Superior temporal gyrus (tissue), 1 donor: ENCODE data around the gene SLC6A9.

ENCODE experiments used
- DNase-seq: peaks from one replicate; pipeline ENCODE4 v3.0.0-alpha.2; 2016; ENCODE audit errors: extremely low spot score

SLC6A9 gene

GRCh38 chr1:43983253-43983899 is 47.9 kb downstream of the SLC6A9 start:
- no peak for DNase-seq

GRCh38 chr1:43982808-43983207 is 48.5 kb downstream of the SLC6A9 start:
- DNase-seq, result no peak

GRCh38 chr1:43982241-43982640 is 49.0 kb downstream of the SLC6A9 start:
- no peak for DNase-seq

- DNase-seq, result no peak
Observed at GRCh38 chr1:43981636-43982035, 49.6 kb downstream of the SLC6A9 start.

GRCh38 chr1:43981135-43981491 is 50.1 kb downstream of the SLC6A9 start:
- DNase-seq, result no peak

- no peak for DNase-seq
Observed at GRCh38 chr1:43980255-43981134, 50.8 kb downstream of the SLC6A9 start.

GRCh38 chr1:43979528-43980254 is 51.6 kb downstream of the SLC6A9 start:
- DNase-seq, result no peak

GRCh38 chr1:43979261-43979527 is 52.1 kb downstream of the SLC6A9 start:
- DNase-seq, result no peak

GRCh38 chr1:43978551-43979260 is 52.6 kb downstream of the SLC6A9 start, which contains the start of gene B4GALT2:
TSS of gene B4GALT2 (plus strand) at chr1:43979210. CDS start at chr1:43981161, 1,951 bp downstream.
- DNase-seq, result no peak

- no peak for DNase-seq
Observed at GRCh38 chr1:43978264-43978550, 53.1 kb downstream of the SLC6A9 start.

GRCh38 chr1:43977376-43978263 is 53.6 kb downstream of the SLC6A9 start:
- no peak for DNase-seq

GRCh38 chr1:43976890-43977289 is 54.4 kb downstream of the SLC6A9 start:
- DNase-seq, result no peak

GRCh38 chr1:43976045-43976444 is 55.2 kb downstream of the SLC6A9 start:
- no peak for DNase-seq

GRCh38 chr1:43975249-43975961 is 55.9 kb downstream of the SLC6A9 start:
- DNase-seq, result no peak

- DNase-seq, result peak; percentile 98
Observed at GRCh38 chr1:43974443-43975248, 56.6 kb downstream of the SLC6A9 start, which contains the start of gene ATP6V0B. TSS of gene ATP6V0B (plus strand) at chr1:43974960. CDS start at chr1:43975041, 81 bp downstream.

GRCh38 chr1:43973981-43974442 is 57.2 kb downstream of the SLC6A9 start:
- no peak for DNase-seq

GRCh38 chr1:43971336-43971980 is 59.8 kb downstream of the SLC6A9 start:
- no peak for DNase-seq

GRCh38 chr1:43970911-43971310 is 60.4 kb downstream of the SLC6A9 start:
- DNase-seq, result no peak

- DNase-seq, result no peak
Observed at GRCh38 chr1:43970502-43970901, 60.8 kb downstream of the SLC6A9 start.
